ENCODE measurements around the gene FRMD5.

The FRMD5 gene

GRCh38 chr15:43957724-43958123 lies 237.3 kb downstream of the FRMD5 start:
- H3K9me3 ChIP-seq (ENCODE audit: low read depth, low read length): no peaks in the 10 kb centered on the region
- H3K9ac ChIP-seq (ENCODE audit: insufficient read length): no peak overlapping the region
- H3K27ac ChIP-seq: no peak overlapping the region
- DNase-seq (ENCODE audit: low read depth, low spot score): no peak
- no peak overlapping the region for H3K4me3 ChIP-seq
- H3K36me3 ChIP-seq (ENCODE audit: insufficient read depth, low read length): no peaks in the 10 kb centered on the region
- no peak for TF ChIP-seq POLR2AphosphoS5 (IDR thresholded peaks at IDR 0.05; ENCODE audit: borderline replicate concordance, low read depth, low read length)

DNA sequence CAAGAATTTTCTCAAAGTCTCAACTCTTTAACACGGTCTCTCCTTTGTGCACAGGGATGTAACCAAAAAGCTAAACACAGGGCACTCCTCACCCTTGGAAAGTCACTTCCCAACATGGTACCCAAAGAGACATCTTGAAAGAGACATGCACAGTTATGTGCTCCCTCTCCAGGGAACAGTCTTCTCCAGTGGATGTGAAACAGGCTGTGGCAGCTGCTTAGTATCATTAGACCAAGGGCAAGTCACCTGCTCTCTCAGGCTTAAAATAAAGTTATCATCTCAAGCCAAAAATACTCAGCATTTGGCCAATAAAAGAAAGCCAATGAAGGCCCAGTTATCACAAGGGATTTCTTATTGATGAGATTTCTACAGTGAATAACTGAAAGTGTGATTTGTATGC lies 239.9 kb downstream of the FRMD5 start:
- H3K27ac ChIP-seq: no peak overlapping the region
- H3K9ac ChIP-seq (ENCODE audit: insufficient read length): no peak overlapping the region
- TF ChIP-seq POLR2AphosphoS5 (IDR thresholded peaks at IDR 0.05; ENCODE audit: borderline replicate concordance, low read depth, low read length) (no peak), EZH2 (IDR thresholded peaks at IDR 0.05) (no peak), FOXP2 (optimal IDR thresholded peaks at IDR 0.05; ENCODE audit: control extremely low read depth, extremely low read length, insufficient read depth) (no peak)
- no peaks in the 10 kb centered on the region for H3K36me3 ChIP-seq (ENCODE audit: insufficient read depth, low read length)
- DNase-seq (ENCODE audit: low read depth, low spot score): no peak
- no peaks in the 10 kb centered on the region for H3K9me3 ChIP-seq (ENCODE audit: low read depth, low read length)
- H3K4me3 ChIP-seq: no peak overlapping the region

DNA sequence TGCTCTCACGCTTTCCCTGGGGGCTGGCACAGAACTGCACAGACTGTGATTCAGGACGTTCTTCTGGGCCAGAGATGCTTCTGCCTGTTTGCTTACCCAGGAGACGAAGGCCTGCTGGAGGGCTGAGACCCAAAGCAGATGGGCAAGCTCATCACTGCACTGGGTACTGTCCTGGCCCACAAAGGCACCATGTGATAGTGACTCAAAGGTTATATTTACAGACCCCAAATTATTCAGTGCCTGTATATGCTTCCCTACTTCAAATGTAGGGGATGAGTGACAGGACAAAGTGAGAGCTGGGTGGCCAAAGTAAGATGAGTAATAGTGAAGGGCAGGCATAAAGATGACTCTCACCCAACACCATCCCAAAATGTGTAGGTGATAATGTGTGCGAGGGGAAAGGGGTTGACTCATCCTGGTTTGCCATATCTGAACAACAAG lies 240.9 kb downstream of the FRMD5 start:
- Histone ChIP-seq H3K27ac (no peak overlapping the region), H3K9me3 (ENCODE audit: low read depth, low read length) (no peaks in the 10 kb centered on the region), H3K36me3 (ENCODE audit: insufficient read depth, low read length) (no peaks in the 10 kb centered on the region), H3K4me3 (no peak overlapping the region), H3K9ac (ENCODE audit: insufficient read length) (no peak overlapping the region)
- no peak for TF ChIP-seq EZH2 (IDR thresholded peaks at IDR 0.05)
- no peak for DNase-seq (ENCODE audit: low read depth, low spot score)

- TF ChIP-seq FOXP2 (optimal IDR thresholded peaks at IDR 0.05; ENCODE audit: control extremely low read depth, extremely low read length, insufficient read depth) (no peak), POLR2AphosphoS5 (IDR thresholded peaks at IDR 0.05; ENCODE audit: borderline replicate concordance, low read depth, low read length) (no peak), EZH2 (IDR thresholded peaks at IDR 0.05) (no peak)
- Histone ChIP-seq H3K9ac (ENCODE audit: insufficient read length) (no peak overlapping the region), H3K36me3 (ENCODE audit: insufficient read depth, low read length) (no peaks in the 10 kb centered on the region), H3K9me3 (ENCODE audit: low read depth, low read length) (no peaks in the 10 kb centered on the region), H3K27ac (no peak overlapping the region), H3K4me3 (no peak overlapping the region)
- no peak for DNase-seq (ENCODE audit: low read depth, low spot score)
These were observed 241.7 kb downstream of the FRMD5 start for GRCh38 chr15:43953402-43953801.

- no peak overlapping the region for H3K27ac ChIP-seq
- TF ChIP-seq POLR2AphosphoS5 (IDR thresholded peaks at IDR 0.05; ENCODE audit: borderline replicate concordance, low read depth, low read length) (no peak), FOXP2 (optimal IDR thresholded peaks at IDR 0.05; ENCODE audit: control extremely low read depth, extremely low read length, insufficient read depth) (no peak), EZH2 (IDR thresholded peaks at IDR 0.05) (no peak)
- DNase-seq (ENCODE audit: low read depth, low spot score): no peak
These were observed 244.5 kb downstream of the FRMD5 start for GRCh38 chr15:43950531-43950930.

DNA sequence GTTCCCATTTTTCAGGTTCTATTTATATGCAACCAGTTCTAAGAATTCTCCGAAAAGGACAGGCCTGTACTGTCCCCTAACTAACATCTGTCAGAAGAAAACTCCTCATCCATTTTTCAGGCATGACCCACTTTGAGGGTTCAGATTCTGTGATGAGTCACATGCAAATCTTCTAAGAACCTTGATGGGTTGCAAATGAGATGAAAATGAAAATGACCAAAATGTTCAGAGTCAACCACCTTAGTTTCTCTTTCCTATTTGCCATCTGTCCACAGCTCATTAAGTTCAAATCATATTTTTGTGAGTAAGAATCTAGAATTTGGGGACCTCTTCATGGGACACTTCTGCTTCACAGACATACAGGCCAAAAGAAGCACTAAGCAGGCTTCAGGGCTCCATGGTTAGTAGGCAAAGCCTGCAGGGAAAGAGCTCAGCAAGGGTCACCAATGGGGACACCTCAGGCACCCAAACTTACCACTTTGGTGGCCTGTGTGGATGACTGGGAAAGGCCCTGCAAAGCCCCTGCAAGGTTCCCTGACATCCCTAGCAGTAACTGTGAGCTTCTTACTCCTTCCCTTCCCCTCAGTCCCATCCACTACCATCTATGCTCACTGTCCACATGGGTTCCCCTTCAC lies 246.3 kb downstream of the FRMD5 start:
- DNase-seq (ENCODE audit: low read depth, low spot score): no peak
- H3K9ac ChIP-seq (ENCODE audit: insufficient read length): no peak overlapping the region

More at GRCh38 chr15:43950531-43950930, 244.5 kb downstream of the FRMD5 start:
- H3K36me3 ChIP-seq (ENCODE audit: insufficient read depth, low read length): no peaks in the 10 kb centered on the region
- no peak overlapping the region for H3K4me3 ChIP-seq
- H3K9me3 ChIP-seq (ENCODE audit: low read depth, low read length): no peaks in the 10 kb centered on the region
- H3K9ac ChIP-seq (ENCODE audit: insufficient read length): no peak overlapping the region

DNA sequence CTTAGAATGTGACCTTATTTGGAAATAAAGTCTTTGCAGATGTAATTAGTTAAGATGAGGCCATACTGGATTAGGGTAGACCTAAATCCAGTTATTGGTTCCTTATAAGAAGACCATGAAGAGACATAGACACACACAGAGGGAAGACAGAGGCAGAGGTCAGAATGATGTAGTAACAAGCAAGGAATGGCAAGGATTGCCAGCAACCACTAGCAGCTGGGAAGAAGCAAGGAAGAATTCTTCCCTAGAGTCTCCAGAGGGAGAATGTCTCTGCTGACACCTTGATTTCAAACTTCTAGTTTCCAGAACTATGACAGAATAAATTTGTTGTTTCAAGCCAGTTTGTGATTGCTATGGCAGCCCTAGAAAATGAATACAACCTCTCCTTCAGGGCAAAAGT lies 251.6 kb downstream of the FRMD5 start:
- H3K27ac ChIP-seq: no peak overlapping the region
- DNase-seq (ENCODE audit: low read depth, low spot score): no peak
- no peaks in the 10 kb centered on the region for H3K9me3 ChIP-seq (ENCODE audit: low read depth, low read length)
- TF ChIP-seq FOXP2 (optimal IDR thresholded peaks at IDR 0.05; ENCODE audit: control extremely low read depth, extremely low read length, insufficient read depth) (no peak), EZH2 (IDR thresholded peaks at IDR 0.05) (no peak), POLR2AphosphoS5 (IDR thresholded peaks at IDR 0.05; ENCODE audit: borderline replicate concordance, low read depth, low read length) (no peak)
- H3K36me3 ChIP-seq (ENCODE audit: insufficient read depth, low read length): no peaks in the 10 kb centered on the region
- no peak overlapping the region for H3K9ac ChIP-seq (ENCODE audit: insufficient read length)
- H3K4me3 ChIP-seq: no peak overlapping the region

More for the DNA sequence above, 246.3 kb downstream of the FRMD5 start:
- Histone ChIP-seq H3K9me3 (ENCODE audit: low read depth, low read length) (no peaks in the 10 kb centered on the region), H3K27ac (no peak overlapping the region), H3K4me3 (no peak overlapping the region), H3K36me3 (ENCODE audit: insufficient read depth, low read length) (no peaks in the 10 kb centered on the region)
- TF ChIP-seq FOXP2 (optimal IDR thresholded peaks at IDR 0.05; ENCODE audit: control extremely low read depth, extremely low read length, insufficient read depth): no peak
- TF ChIP-seq EZH2 (IDR thresholded peaks at IDR 0.05): no peak
- no peak for TF ChIP-seq POLR2AphosphoS5 (IDR thresholded peaks at IDR 0.05; ENCODE audit: borderline replicate concordance, low read depth, low read length)

- Histone ChIP-seq H3K4me3 (no peak overlapping the region), H3K9ac (ENCODE audit: insufficient read length) (no peak overlapping the region), H3K9me3 (ENCODE audit: low read depth, low read length) (no peaks in the 10 kb centered on the region), H3K36me3 (ENCODE audit: insufficient read depth, low read length) (no peaks in the 10 kb centered on the region), H3K27ac (no peak overlapping the region)
- no peak for DNase-seq (ENCODE audit: low read depth, low spot score)
- TF ChIP-seq EZH2 (IDR thresholded peaks at IDR 0.05): no peak
- TF ChIP-seq POLR2AphosphoS5 (IDR thresholded peaks at IDR 0.05; ENCODE audit: borderline replicate concordance, low read depth, low read length): no peak
- no peak for TF ChIP-seq FOXP2 (optimal IDR thresholded peaks at IDR 0.05; ENCODE audit: control extremely low read depth, extremely low read length, insufficient read depth)
These were observed 252.9 kb downstream of the FRMD5 start for GRCh38 chr15:43942194-43942593.

GRCh38 chr15:43941555-43941954 lies 253.5 kb downstream of the FRMD5 start:
- no peak for DNase-seq (ENCODE audit: low read depth, low spot score)
- Histone ChIP-seq H3K9ac (ENCODE audit: insufficient read length) (no peak overlapping the region), H3K9me3 (ENCODE audit: low read depth, low read length) (no peaks in the 10 kb centered on the region), H3K4me3 (no peak overlapping the region), H3K36me3 (ENCODE audit: insufficient read depth, low read length) (no peaks in the 10 kb centered on the region), H3K27ac (no peak overlapping the region)
- no peak for TF ChIP-seq POLR2AphosphoS5 (IDR thresholded peaks at IDR 0.05; ENCODE audit: borderline replicate concordance, low read depth, low read length)
